OCI-LY7 (cell line): Measurements from ENCODE around the gene STRC. TPM values are rescaled to one million over a fixed set of nuclear protein-coding genes. Genes with fewer than 3 reads are reported as not detected.
"Not testable (repeated sequence)": the region's sequence is repeated elsewhere in the genome, so short reads cannot be mapped to it uniquely, and the experiment has no call there.

ENCODE experiments used
- BruUV-seq: library from RNA; stranded (reverse); fragments of 400-500 nt; replicated peaks from 2 replicates; lab custom pipeline; 2021; lab: Mats Ljungman, UMichigan
- CTCF ChIA-PET: fragments of 300-600 bp; sonication (Branson Sonifier 250); formaldehyde crosslinking; loops from one replicate; lab custom pipeline; 2022; ENCODE audit warnings: antibody characterized with exemption; ENCODE audit not compliant: unreplicated experiment; lab: Charles Lee
- POLR2A ChIA-PET: fragments of 300-600 bp; sonication (Branson Sonifier 250); formaldehyde crosslinking; loops from one replicate; lab custom pipeline; 2022; ENCODE audit warnings: antibody characterized with exemption; lab: Charles Lee
- DNase-seq: peaks from one replicate; pipeline ENCODE4 v3.0.0-alpha.2; 2015; ENCODE audit warnings: low spot score
- H2AFZ ChIP-seq: fragments of 200-600 bp; sonication (generic), shearing (Covaris generic); 2 replicates; pipeline ENCODE4 v1.6.1; 2014; ENCODE audit warnings: mild to moderate bottlenecking, antibody characterized with exemption, low read length, moderate library complexity
- H3K27ac ChIP-seq: fragments of 200-600 bp; sonication (generic); 2 replicates; pipeline ENCODE4 v1.5.1; 2014; ENCODE audit warnings: mixed run types, low read depth, mild to moderate bottlenecking, moderate library complexity, low read length, inconsistent platforms; ENCODE audit not compliant: poor library complexity, severe bottlenecking
- H3K36me3 ChIP-seq: fragments of 200-600 bp; sonication (generic); 2 replicates; pipeline ENCODE4 v1.6.1; 2014; ENCODE audit warnings: mild to moderate bottlenecking, antibody characterized with exemption, low read length, moderate library complexity, mixed read lengths; ENCODE audit not compliant: insufficient read depth
- H3K4me1 ChIP-seq: fragments of 200-600 bp; sonication (generic); 2 replicates; pipeline ENCODE4 v1.5.1; 2014; ENCODE audit warnings: mild to moderate bottlenecking, low read length; ENCODE audit not compliant: insufficient read depth, poor library complexity, severe bottlenecking
- H3K4me2 ChIP-seq: fragments of 200-600 bp; sonication (generic); 2 replicates; pipeline ENCODE4 v1.6.1; 2014; ENCODE audit warnings: mild to moderate bottlenecking, low read length
- H3K4me3 ChIP-seq: fragments of 200-600 bp; sonication (generic); 2 replicates; pipeline ENCODE4 v1.5.1; 2014; ENCODE audit warnings: mild to moderate bottlenecking, low read depth, low read length; ENCODE audit not compliant: poor library complexity, severe bottlenecking
- H3K79me2 ChIP-seq: fragments of 200-600 bp; sonication (generic); 2 replicates; pipeline ENCODE4 v1.6.1; 2016; ENCODE audit warnings: low read depth, mild to moderate bottlenecking, low read length, moderate library complexity, mixed read lengths; ENCODE audit not compliant: insufficient read depth
- H3K9me2 ChIP-seq: fragments of 200-600 bp; sonication (generic); 2 replicates; pipeline ENCODE4 v1.6.1; 2016; ENCODE audit warnings: mild to moderate bottlenecking, low read length, mixed read lengths; ENCODE audit not compliant: insufficient read depth
- H3K9me3 ChIP-seq: fragments of 200-600 bp; sonication (generic); 2 replicates; pipeline ENCODE4 v1.6.1; 2014; ENCODE audit warnings: mild to moderate bottlenecking, mixed run types, low read length, mixed read lengths
- H4K20me1 ChIP-seq: fragments of 200-600 bp; sonication (generic); 2 replicates; pipeline ENCODE4 v1.6.1; 2014; ENCODE audit warnings: mild to moderate bottlenecking, antibody characterized with exemption, low read length, moderate library complexity, mixed read lengths; ENCODE audit not compliant: insufficient read depth
- EZH2phosphoT487 ChIP-seq: fragments of 200-600 bp; sonication (generic); IDR thresholded peaks from 2 replicates; pipeline ENCODE4 v1.6.1; 2018; ENCODE audit warnings: low read depth, borderline replicate concordance, mild to moderate bottlenecking, mixed run types, antibody characterized with exemption, low read length, moderate library complexity, mixed read lengths
- intact Hi-C: fragments of 100-400 bp; cut with micrococcal nuclease; formaldehyde crosslinking; loops from one replicate; pipeline ENCODE4 v1.10.0; 2022; ENCODE audit not compliant: unreplicated experiment
- total RNA-seq, 2 experiments: library from RNA; depleted of rRNA in 1 of 2; stranded (reverse); fragments of >200 nt in 1 of 2; shearing (Covaris generic) in 1 of 2; gene quantifications; 2 replicates each; pipeline ENCODE4 v1.2.3, GENCODE V29; 2014 to 2022
- TF ChIP-seq, protein P1 (sequence below): fragments of 200-600 bp; sonication (generic); conservative IDR thresholded peaks from 2 replicates; pipeline ENCODE4 v1.5.1; 2014; ENCODE audit warnings: mild to moderate bottlenecking, antibody characterized with exemption, low read length, moderate library complexity, mixed read lengths

STRC gene
- total RNA-seq, 2 experiments from 2014 or later: 1.5 to 2.1 TPM

GRCh38 chr15:43648649-43649429 lies 30.2 kb upstream of the STRC start, which contains the start of gene CATSPER2:
Gene CATSPER2, minus strand, starts transcription at chr15:43648844. Its CDS starts 783 bp downstream, at chr15:43648061.
- DNase-seq: no peak
- no peaks in the 10 kb centered on the region for H3K4me1 ChIP-seq
- H4K20me1 ChIP-seq: no peaks in the 10 kb centered on the region
- no peak within 1 kb of the TSS for H2AFZ ChIP-seq
- H3K27ac ChIP-seq: no peak within 1 kb of the TSS
- intact Hi-C loops: no loop called here
- H3K9me3 ChIP-seq: no peaks in the 10 kb centered on the region
- no peaks in the 10 kb centered on the region for H3K9me2 ChIP-seq
- ChIA-PET CTCF (no interaction called here), POLR2A (no interaction called here)
- no peak for TF ChIP-seq EZH2phosphoT487
- TF ChIP-seq, protein P1, sequence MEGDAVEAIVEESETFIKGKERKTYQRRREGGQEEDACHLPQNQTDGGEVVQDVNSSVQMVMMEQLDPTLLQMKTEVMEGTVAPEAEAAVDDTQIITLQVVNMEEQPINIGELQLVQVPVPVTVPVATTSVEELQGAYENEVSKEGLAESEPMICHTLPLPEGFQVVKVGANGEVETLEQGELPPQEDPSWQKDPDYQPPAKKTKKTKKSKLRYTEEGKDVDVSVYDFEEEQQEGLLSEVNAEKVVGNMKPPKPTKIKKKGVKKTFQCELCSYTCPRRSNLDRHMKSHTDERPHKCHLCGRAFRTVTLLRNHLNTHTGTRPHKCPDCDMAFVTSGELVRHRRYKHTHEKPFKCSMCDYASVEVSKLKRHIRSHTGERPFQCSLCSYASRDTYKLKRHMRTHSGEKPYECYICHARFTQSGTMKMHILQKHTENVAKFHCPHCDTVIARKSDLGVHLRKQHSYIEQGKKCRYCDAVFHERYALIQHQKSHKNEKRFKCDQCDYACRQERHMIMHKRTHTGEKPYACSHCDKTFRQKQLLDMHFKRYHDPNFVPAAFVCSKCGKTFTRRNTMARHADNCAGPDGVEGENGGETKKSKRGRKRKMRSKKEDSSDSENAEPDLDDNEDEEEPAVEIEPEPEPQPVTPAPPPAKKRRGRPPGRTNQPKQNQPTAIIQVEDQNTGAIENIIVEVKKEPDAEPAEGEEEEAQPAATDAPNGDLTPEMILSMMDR: no peak
- H3K4me3 ChIP-seq: no peak within 1 kb of the TSS
- 0 out of 2 replicates have a peak, but pooled peaks cover 5% of the 10 kb centered on the region for H3K36me3 ChIP-seq
- H3K4me2 ChIP-seq: no peak within 1 kb of the TSS
- no TSS peak for BruUV-seq
- H3K79me2 ChIP-seq: no peaks in the 10 kb centered on the region

DNA sequence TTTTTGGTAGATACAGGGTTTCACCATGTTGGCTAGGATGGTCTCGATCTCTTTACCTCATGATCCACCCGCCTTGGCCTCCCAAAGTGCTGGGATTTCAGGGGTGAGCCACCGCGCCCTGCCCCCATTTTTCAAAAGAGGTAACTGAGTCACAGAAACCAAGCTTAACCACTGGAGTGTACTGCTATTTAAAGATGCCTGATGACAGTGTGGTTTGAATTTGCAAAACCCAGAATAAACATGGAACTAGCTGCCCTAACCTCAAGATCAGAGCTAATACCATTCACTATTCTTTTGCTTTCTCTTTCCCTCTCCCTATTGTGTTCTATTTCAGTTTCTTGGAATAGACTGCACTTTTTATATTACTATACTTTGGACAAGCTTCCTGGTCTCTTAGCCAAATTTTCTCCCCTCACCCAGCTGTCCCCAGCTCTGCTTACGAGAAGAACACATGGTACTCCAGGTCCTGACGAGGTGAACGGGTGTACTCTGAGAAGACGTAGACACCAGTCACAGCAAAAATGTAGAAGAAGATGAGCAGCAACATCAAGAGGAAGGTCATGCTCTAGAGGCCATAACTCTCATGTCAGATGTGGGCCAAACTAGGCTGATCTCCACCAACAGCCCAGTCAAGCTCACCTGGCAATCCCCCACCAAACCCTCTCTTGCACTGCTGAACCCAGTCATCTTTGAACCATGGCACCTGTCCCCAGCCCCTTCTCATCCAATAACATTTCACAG lies 20.0 kb upstream of the STRC start:
- H3K9me3 ChIP-seq, H3K36me3 ChIP-seq, H3K9me2 ChIP-seq, H4K20me1 ChIP-seq, CTCF ChIA-PET, H3K79me2 ChIP-seq, H3K4me2 ChIP-seq, BruUV-seq, DNase-seq, H3K4me1 ChIP-seq, H3K27ac ChIP-seq, intact Hi-C loops, H3K4me3 ChIP-seq, POLR2A ChIA-PET, H2AFZ ChIP-seq: not testable (repeated sequence)

GRCh38 chr15:43626937-43627336 lies 8.3 kb upstream of the STRC start:
- H3K36me3 ChIP-seq, H4K20me1 ChIP-seq, H3K79me2 ChIP-seq, intact Hi-C loops, H3K9me3 ChIP-seq, CTCF ChIA-PET, POLR2A ChIA-PET, H3K9me2 ChIP-seq, BruUV-seq, H2AFZ ChIP-seq, H3K4me2 ChIP-seq, H3K4me1 ChIP-seq, H3K27ac ChIP-seq, DNase-seq, H3K4me3 ChIP-seq: not testable (repeated sequence)
